Measurements from ENCODE around the gene CPNE6. TPM values are rescaled to one million over a fixed set of nuclear protein-coding genes. Genes with fewer than 3 reads are reported as not detected.
A peak's percentile ranks its signal among the peaks of the same experiment; 100 is the strongest.

CPNE6 gene
- total and polyA plus RNA-seq, 2 of the 13 experiments (the other 11 are each of a cell fraction or from before 2014, with no cell fraction given): not detected

DNA sequence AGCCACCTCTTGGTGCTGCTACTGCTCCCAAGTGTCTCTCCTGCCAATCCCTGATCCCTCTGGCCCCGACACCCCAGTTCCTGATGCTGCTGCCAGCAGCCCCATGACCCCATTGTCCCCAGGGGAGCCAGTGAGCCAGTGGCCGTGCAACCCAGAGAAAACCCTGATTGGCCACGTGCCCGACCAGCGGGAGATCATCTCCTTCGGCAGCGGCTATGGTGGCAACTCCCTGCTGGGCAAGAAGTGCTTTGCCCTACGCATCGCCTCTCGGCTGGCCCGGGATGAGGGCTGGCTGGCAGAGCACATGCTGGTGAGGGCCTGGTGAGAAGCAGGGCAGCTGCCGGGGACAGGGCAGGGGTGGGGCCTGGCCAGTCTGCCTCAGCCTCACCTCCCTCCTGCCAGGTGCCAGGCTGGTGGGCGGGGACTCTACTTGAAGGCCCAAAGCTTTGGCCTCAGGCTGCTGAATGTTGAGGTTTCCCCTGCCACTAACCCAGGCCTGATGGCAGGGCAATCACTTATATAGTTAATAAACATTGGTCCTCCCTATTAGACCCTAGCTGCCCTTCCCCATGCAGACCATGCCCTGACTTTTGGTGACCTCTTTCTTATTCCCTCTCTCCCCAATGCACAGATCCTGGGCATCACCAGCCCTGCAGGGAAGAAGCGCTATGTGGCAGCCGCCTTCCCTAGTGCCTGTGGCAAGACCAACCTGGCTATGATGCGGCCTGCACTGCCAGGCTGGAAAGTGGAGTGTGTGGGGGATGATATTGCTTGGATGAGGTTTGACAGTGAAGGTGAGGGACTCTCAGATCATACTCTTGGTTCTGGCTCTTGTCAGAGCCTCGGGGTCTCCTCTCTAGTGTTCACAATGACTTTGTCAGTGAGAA, 27.8 kb downstream of the CPNE6 start (continued):
- TF ChIP-seq, protein P1, sequence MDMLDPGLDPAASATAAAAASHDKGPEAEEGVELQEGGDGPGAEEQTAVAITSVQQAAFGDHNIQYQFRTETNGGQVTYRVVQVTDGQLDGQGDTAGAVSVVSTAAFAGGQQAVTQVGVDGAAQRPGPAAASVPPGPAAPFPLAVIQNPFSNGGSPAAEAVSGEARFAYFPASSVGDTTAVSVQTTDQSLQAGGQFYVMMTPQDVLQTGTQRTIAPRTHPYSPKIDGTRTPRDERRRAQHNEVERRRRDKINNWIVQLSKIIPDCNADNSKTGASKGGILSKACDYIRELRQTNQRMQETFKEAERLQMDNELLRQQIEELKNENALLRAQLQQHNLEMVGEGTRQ (IDR thresholded peaks at IDR 0.05; ENCODE audit: low read depth, low read length): no peak
- TF ChIP-seq, protein P1 (CRISPR knock-in tag; IDR thresholded peaks at IDR 0.05; ENCODE audit: borderline replicate concordance): no peak
- TF ChIP-seq RBFOX2 (IDR thresholded peaks at IDR 0.05; ENCODE audit: low read depth, low read length) (peak; percentile 91), TBP (CRISPR knock-in tag; IDR thresholded peaks at IDR 0.05) (no peak), POLR2AphosphoS5 (IDR thresholded peaks at IDR 0.05; ENCODE audit: low read depth, low read length) (peak; percentile 44), ZNF570 (CRISPR knock-in tag; IDR thresholded peaks at IDR 0.05; ENCODE audit: borderline replicate concordance) (no peak), ZNF354B (CRISPR knock-in tag; IDR thresholded peaks at IDR 0.05) (no peak; the same call in 1 of the 2 replicates), ADNP (CRISPR knock-in tag; IDR thresholded peaks at IDR 0.05) (no peak), EED (CRISPR knock-in tag; IDR thresholded peaks at IDR 0.05) (peak; percentile 60; the same call in 1 of the 2 replicates), HOXD1 (CRISPR knock-in tag; IDR thresholded peaks at IDR 0.05) (0 out of 2 replicates have a peak, but pooled peaks have one; percentile 28), PHF8 (CRISPR knock-in tag; IDR thresholded peaks at IDR 0.05) (no peak), AGO2 (optimal IDR thresholded peaks at IDR 0.05; ENCODE audit: low read depth, low read length) (peak; percentile 93), TBL1XR1 (IDR thresholded peaks at IDR 0.05; ENCODE audit: borderline replicate concordance, low read length, partially characterized antibody) (no peak), EEA1 (CRISPR knock-in tag; IDR thresholded peaks at IDR 0.05; ENCODE audit: borderline replicate concordance) (no peak), KDM5B (CRISPR knock-in tag; IDR thresholded peaks at IDR 0.05; ENCODE audit: borderline replicate concordance) (0 out of 2 replicates have a peak, but pooled peaks have one; percentile 39), SMC3 (IDR thresholded peaks at IDR 0.05; ENCODE audit: low read length) (no peak), ZNF782 (CRISPR knock-in tag; IDR thresholded peaks at IDR 0.05; ENCODE audit: borderline replicate concordance) (peak; percentile 64; the same call in 1 of the 2 replicates), SP5 (CRISPR knock-in tag; IDR thresholded peaks at IDR 0.05; ENCODE audit: borderline replicate concordance, low read depth) (no peak), TARDBP (CRISPR knock-in tag; IDR thresholded peaks at IDR 0.05) (0 out of 2 replicates have a peak, but pooled peaks have one; percentile 16), GFI1 (CRISPR knock-in tag; IDR thresholded peaks at IDR 0.05; ENCODE audit: borderline replicate concordance) (no peak)
- TF ChIP-seq, protein P2, sequence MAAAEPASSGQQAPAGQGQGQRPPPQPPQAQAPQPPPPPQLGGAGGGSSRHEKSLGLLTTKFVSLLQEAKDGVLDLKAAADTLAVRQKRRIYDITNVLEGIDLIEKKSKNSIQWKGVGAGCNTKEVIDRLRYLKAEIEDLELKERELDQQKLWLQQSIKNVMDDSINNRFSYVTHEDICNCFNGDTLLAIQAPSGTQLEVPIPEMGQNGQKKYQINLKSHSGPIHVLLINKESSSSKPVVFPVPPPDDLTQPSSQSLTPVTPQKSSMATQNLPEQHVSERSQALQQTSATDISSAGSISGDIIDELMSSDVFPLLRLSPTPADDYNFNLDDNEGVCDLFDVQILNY (CRISPR knock-in tag; conservative IDR thresholded peaks at IDR 0.05): no peak
- TF ChIP-seq, protein P3, sequence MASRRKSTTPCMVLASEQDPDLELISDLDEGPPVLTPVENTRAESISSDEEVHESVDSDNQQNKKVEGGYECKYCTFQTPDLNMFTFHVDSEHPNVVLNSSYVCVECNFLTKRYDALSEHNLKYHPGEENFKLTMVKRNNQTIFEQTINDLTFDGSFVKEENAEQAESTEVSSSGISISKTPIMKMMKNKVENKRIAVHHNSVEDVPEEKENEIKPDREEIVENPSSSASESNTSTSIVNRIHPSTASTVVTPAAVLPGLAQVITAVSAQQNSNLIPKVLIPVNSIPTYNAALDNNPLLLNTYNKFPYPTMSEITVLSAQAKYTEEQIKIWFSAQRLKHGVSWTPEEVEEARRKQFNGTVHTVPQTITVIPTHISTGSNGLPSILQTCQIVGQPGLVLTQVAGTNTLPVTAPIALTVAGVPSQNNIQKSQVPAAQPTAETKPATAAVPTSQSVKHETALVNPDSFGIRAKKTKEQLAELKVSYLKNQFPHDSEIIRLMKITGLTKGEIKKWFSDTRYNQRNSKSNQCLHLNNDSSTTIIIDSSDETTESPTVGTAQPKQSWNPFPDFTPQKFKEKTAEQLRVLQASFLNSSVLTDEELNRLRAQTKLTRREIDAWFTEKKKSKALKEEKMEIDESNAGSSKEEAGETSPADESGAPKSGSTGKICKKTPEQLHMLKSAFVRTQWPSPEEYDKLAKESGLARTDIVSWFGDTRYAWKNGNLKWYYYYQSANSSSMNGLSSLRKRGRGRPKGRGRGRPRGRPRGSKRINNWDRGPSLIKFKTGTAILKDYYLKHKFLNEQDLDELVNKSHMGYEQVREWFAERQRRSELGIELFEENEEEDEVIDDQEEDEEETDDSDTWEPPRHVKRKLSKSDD (CRISPR knock-in tag; IDR thresholded peaks at IDR 0.05; ENCODE audit: low read depth): no peak
- TF ChIP-seq, protein P4, sequence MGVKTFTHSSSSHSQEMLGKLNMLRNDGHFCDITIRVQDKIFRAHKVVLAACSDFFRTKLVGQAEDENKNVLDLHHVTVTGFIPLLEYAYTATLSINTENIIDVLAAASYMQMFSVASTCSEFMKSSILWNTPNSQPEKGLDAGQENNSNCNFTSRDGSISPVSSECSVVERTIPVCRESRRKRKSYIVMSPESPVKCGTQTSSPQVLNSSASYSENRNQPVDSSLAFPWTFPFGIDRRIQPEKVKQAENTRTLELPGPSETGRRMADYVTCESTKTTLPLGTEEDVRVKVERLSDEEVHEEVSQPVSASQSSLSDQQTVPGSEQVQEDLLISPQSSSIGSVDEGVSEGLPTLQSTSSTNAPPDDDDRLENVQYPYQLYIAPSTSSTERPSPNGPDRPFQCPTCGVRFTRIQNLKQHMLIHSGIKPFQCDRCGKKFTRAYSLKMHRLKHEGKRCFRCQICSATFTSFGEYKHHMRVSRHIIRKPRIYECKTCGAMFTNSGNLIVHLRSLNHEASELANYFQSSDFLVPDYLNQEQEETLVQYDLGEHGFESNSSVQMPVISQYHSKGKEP (CRISPR knock-in tag; IDR thresholded peaks at IDR 0.05): no peak

Data from HepG2 (cell line).